ENCODE measurements around the gene ADAMTS14.

GRCh38 chr10:70740406-70741288, 68.3 kb downstream of the ADAMTS14 start:
- TF ChIP-seq POLR2A (IDR thresholded peaks at IDR 0.05; ENCODE audit: low read depth, low read length) (no peak), POLR2AphosphoS5 (IDR thresholded peaks at IDR 0.05; ENCODE audit: low read depth, low read length) (no peak), TAF1 (IDR thresholded peaks at IDR 0.05; ENCODE audit: borderline replicate concordance, low read depth, low read length) (no peak)

Measured in GM12892 (cell line).